ENCODE measurements around the gene CPHXL2.
A peak's percentile ranks its signal among the peaks of the same experiment; 100 is the strongest.

Gene CPHXL2

GRCh38 chr16:75640598-75640997 is 36.2 kb downstream of the CPHXL2 start:
- DNase-seq, result no peak

GRCh38 chr16:75635036-75635435 is 41.8 kb downstream of the CPHXL2 start:
- DNase-seq, result no peak

GRCh38 chr16:75632857-75633256 is 44.0 kb downstream of the CPHXL2 start:
- DNase-seq, result no peak

- no peak for DNase-seq
Observed at GRCh38 chr16:75630052-75630451, 46.8 kb downstream of the CPHXL2 start.

GRCh38 chr16:75629132-75629531 is 47.7 kb downstream of the CPHXL2 start:
- no peak for DNase-seq

- no peak for DNase-seq
Observed at GRCh38 chr16:75628351-75628750, 48.5 kb downstream of the CPHXL2 start.

GRCh38 chr16:75627851-75628250 is 49.0 kb downstream of the CPHXL2 start:
- DNase-seq, result no peak

GRCh38 chr16:75626806-75627205 is 50.0 kb downstream of the CPHXL2 start:
- DNase-seq, result no peak

GRCh38 chr16:75624921-75625334 is 51.9 kb downstream of the CPHXL2 start:
- no peak for DNase-seq

GRCh38 chr16:75622761-75623605 is 53.8 kb downstream of the CPHXL2 start, which contains the start of gene ADAT1:
TSS of gene ADAT1 (minus strand) at chr16:75623281. CDS start at chr16:75620799, 2,482 bp downstream.
- peak; percentile 81 to 96 (median 94) for DNase-seq

GRCh38 chr16:75621170-75621477 is 55.7 kb downstream of the CPHXL2 start:
- DNase-seq, result no peak

- DNase-seq, result no peak
Observed at GRCh38 chr16:75620326-75621169, 56.3 kb downstream of the CPHXL2 start.

- no peak for DNase-seq
Observed at GRCh38 chr16:75618780-75619179, 58.0 kb downstream of the CPHXL2 start.

GRCh38 chr16:75617121-75617520 is 59.7 kb downstream of the CPHXL2 start:
- DNase-seq, result no peak

- DNase-seq, result no peak
Observed at GRCh38 chr16:75616521-75617010, 60.2 kb downstream of the CPHXL2 start.

- DNase-seq, result no peak
Observed at GRCh38 chr16:75615619-75616018, 61.2 kb downstream of the CPHXL2 start.

- no peak for DNase-seq
Observed at GRCh38 chr16:75614066-75614897, 62.5 kb downstream of the CPHXL2 start.
